SK-N-MC (cell line): Measurements from ENCODE around the gene SH3GL3.

Experiments used
- EZH2 ChIP-seq: fragments of 200-600 bp; sonication (generic); IDR thresholded peaks from one replicate; pipeline ENCODE4 v1.6.1; 2017; ENCODE audit warnings: antibody characterized with exemption
- FOXP2 ChIP-seq: optimal IDR thresholded peaks from 2 replicates; pipeline ENCODE3; 2011; ENCODE audit warnings: mild to moderate bottlenecking, moderate library complexity; ENCODE audit not compliant: insufficient read depth; ENCODE audit errors: extremely low read length, control extremely low read depth
- POLR2AphosphoS5 ChIP-seq: IDR thresholded peaks from 2 replicates; pipeline ENCODE4 v1.6.1; 2012; ENCODE audit warnings: mild to moderate bottlenecking, low read depth, low read length, borderline replicate concordance

DNA sequence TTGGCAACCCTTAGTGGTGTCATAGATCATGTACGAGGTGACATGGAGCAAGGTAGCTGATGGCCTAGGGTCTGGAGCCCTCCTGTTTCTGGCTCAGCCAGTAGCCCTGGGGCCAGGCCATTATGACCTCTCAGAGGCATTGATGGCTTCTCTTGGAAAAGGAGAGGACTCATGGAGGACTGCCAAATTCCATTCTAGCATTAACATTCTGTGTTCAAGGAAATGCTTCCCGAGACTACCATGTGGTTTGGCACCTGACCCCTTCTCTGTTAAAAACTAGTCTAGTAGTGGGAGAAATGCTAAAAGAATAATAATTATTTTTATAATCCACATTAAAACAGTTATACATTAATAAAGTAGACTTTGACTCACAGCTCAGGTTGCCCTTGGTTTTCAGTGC, 166.6 kb downstream of the SH3GL3 start:
- TF ChIP-seq POLR2AphosphoS5 = no peak
- no peak for TF ChIP-seq EZH2
- TF ChIP-seq FOXP2 = no peak
